HG03439 (cell line): Measurements from ENCODE around the gene ZNF790.

ENCODE experiments used
- ATAC-seq: cut with Tn5 transposase; IDR thresholded peaks from one replicate; pipeline ENCODE4 v1.9.1; 2021; ENCODE audit warnings: mild to moderate bottlenecking, moderate library complexity; ENCODE audit not compliant: unreplicated experiment

The ZNF790 gene

DNA sequence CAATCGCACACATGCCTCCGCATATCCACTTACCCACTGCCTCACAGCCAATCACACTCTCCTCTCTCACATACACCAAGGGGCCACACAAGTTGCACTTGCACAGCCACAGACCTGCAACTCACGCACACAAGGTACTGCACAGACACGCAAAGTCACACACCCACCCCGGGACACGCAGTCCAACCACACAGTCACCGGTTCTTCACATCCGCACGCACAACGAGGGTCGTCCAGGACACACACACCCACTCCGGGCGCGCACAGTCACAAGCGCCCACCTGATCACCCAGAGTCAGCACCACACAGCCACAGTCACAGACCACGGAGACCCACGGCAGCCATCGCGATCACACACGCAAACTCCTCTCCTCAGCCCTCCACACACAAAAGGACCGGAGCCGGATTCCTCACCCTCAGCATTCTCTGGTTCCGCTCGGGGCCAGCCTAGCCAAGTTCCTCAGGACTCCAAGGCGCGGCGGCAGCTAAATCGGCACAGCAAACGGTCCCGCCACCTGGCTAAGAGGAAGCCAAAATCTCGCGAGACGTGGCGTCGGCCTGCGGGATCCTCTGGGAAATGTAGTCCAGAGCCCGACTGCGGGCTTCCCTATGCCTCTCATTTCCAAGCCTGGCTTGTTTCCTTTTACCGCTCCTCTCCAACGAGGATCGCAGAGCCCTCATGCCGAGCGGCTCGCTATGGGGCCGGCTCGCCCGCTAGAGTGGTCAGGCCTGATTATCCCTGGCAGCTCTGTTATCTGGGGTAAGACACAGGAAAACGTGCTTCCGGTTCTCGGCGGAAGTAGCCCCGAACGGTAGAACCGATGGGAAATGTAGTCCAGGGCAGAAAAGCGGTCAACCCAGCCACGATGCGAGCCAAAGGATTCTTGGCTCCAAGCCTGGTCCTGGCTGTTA lies 65.6 kb downstream of the ZNF790 start, which contains the start of gene ZNF850:
TSS of gene ZNF850 (minus strand) at position 497 of the 912 bp plus-strand sequence. CDS start 10,201 bp downstream, outside the sequence.
- peak; percentile 96 for ATAC-seq

DNA sequence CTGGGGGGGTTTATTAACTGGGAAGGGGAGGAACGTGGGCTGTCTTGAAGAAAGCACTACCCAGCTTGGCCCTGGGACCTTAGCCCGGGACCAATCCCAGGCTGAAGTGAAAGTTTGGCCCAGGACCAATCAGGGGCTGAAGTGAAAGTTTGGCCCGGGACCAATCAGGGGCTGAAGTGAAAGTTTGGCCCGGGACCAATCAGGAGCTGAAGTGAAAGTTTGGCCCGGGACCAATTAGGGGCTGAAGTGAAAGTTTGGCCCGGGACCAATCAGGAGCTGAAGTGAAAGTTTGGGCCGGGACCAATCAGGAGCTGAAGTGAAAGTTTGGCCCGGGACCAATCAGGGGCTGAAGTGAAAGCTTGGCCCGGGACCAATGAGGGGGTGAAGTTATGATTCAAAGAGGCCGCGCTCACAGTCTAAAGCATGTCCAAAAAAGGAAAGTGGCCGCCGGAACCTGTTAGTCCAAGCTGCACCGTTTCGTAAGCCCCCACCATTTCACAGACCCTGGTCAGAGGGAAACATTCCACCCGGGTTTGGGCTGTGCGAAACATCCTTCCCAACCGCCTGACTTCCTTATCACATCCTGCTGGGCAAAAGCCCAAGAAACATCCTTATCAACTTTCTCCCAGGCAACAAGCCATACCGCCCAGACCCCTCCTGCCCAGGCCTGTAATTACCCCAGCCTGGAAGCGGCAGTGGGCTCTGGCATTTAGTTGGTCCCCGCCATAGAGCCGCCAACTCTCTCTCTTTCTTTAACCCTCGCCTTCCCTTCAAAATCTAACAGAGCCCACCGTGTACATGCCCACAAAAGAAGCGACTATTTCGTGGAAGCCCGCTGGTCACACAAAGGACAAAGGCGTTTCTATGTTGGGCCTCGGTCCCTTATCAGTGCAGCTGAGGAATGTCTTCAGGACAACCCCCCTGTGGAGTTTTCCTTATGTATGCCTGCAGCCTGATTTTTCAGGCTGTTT lies 66.6 kb downstream of the ZNF790 start:
- no peak for ATAC-seq
